Mucosa of descending colon (tissue), 3 donors: ENCODE measurements around the gene FRA10AC1. TPM values are rescaled to one million over a fixed set of nuclear protein-coding genes. Genes with fewer than 3 reads are reported as not detected.
"Not testable (repeated sequence)": the region's sequence is repeated elsewhere in the genome, so short reads cannot be mapped to it uniquely, and the experiment has no call there.

Experiments
- ATAC-seq: fragments of 200-7000 bp; cut with Tn5 transposase; one replicate; pipeline ENCODE4 v1.9.1; 2020; ENCODE audit warnings: mild to moderate bottlenecking, moderate library complexity
- DNase-seq, 3 donors: peaks; one replicate each; pipeline ENCODE4 v3.0.0-alpha.2; 2020
- H3K36me3 ChIP-seq: fragments of 200-600 bp; one replicate; pipeline ENCODE4 v1.8.0; 2021; ENCODE audit warnings: low read depth, mild to moderate bottlenecking
- H3K4me1 ChIP-seq: fragments of 200-600 bp; one replicate; pipeline ENCODE4 v1.8.0; 2021; ENCODE audit warnings: low read depth, mild to moderate bottlenecking
- H3K4me3 ChIP-seq: fragments of 200-600 bp; one replicate; pipeline ENCODE4 v1.8.0; 2021; ENCODE audit warnings: mild to moderate bottlenecking
- H3K9me3 ChIP-seq: fragments of 200-600 bp; one replicate; pipeline ENCODE4 v1.8.0; 2021; ENCODE audit warnings: mild to moderate bottlenecking
- intact Hi-C, 2 donors: fragments of 100-400 bp; cut with DNase I in 1 of 2; cut with micrococcal nuclease in 1 of 2; formaldehyde crosslinking; loops; one replicate each; pipeline versions ENCODE4 v1.11.0 to v1.11.1; 2022; cut with DNase I, micrococcal nuclease
- total RNA-seq, 3 donors: library from RNA; stranded (reverse); fragmentation: NEBNext Ultra II Directional in 2 of 3; extraction: Animal tissue kit (Norgen Biotek cat#: 25700) in 2 of 3; gene quantifications; one replicate each; pipeline versions ENCODE4 v1.2.1 to v1.2.4, GENCODE V29; 2021 to 2023
- TF ChIP-seq, protein P1 (sequence below): fragments of 200-600 bp; IDR thresholded peaks from one replicate; pipeline ENCODE4 v1.8.0; 2022; ENCODE audit warnings: antibody characterized with exemption, mild to moderate bottlenecking
- donor health status: DM: no; HTN: no; CAD: no; lungs with moderate emphysema.
- donor health status: DM: no; HTN: no; CAD: no.
- donor health status: DM: no; HTN: yes; CAD: no.

The FRA10AC1 gene
- total RNA-seq, 3 donors from 2014 or later = 11.4 to 16.8 (median 15.3) TPM

DNA sequence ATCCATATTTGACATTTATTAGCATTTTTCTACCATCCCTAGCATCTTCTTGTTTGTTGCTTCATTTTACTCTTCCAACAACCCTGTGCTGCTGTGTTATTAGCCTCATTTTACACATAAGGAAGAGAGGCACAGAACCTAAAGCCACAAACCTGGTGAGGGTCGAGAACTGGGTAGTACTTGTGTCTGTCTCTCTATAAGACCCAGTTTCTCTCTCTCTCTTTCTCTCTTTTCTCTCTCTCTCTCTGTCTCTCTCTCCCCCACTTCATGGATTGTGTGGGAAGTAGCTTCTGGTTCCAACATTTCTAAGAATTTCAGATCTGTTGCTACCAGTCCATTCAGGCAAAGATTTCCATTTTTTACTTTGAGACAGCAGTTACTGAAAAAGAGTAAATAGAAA is 1.4 kb upstream of the FRA10AC1 start:
- H3K9me3 ChIP-seq = no peaks in the 10 kb centered on the region
- peaks cover 10% of the 10 kb centered on the region for H3K4me1 ChIP-seq
- H3K4me3 ChIP-seq = no peak overlapping the region
- TF ChIP-seq, protein P1, sequence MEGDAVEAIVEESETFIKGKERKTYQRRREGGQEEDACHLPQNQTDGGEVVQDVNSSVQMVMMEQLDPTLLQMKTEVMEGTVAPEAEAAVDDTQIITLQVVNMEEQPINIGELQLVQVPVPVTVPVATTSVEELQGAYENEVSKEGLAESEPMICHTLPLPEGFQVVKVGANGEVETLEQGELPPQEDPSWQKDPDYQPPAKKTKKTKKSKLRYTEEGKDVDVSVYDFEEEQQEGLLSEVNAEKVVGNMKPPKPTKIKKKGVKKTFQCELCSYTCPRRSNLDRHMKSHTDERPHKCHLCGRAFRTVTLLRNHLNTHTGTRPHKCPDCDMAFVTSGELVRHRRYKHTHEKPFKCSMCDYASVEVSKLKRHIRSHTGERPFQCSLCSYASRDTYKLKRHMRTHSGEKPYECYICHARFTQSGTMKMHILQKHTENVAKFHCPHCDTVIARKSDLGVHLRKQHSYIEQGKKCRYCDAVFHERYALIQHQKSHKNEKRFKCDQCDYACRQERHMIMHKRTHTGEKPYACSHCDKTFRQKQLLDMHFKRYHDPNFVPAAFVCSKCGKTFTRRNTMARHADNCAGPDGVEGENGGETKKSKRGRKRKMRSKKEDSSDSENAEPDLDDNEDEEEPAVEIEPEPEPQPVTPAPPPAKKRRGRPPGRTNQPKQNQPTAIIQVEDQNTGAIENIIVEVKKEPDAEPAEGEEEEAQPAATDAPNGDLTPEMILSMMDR = no peak
- no peaks in the 10 kb centered on the region for H3K36me3 ChIP-seq
- intact Hi-C loops = loop anchor here in 1 of 2 donors (10.0 kb wide), 1 partner anchor 111 kb away; no protein-coding TSS in a partner anchor
- DNase-seq = no peak
- no peak for ATAC-seq

DNA sequence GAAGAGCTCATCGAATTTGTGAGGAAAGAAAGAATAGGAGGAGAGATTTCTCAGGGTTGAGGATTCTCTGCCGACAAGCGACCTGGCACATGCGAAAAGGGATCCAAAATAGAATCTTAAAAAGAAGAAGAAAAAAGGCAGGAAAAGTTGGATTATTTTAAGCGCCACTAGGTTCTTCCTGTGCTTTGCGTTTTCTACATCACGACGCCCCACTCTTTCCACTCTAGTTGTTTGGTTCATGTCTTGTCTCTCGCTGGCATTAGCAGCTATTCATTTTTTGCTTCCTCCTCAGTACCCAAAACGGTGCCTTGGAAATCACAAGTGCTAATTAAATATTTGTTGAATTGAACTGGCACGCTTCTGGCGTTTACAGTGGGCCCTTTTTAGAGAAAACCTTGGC is 674 bp upstream of the FRA10AC1 start:
- intact Hi-C loops = loop anchor here in 1 of 2 donors (10.0 kb wide), 1 partner anchor 112 kb away; no protein-coding TSS in a partner anchor
- H3K9me3 ChIP-seq = no peaks in the 10 kb centered on the region
- H3K4me1 ChIP-seq = peaks cover 10% of the 10 kb centered on the region
- H3K36me3 ChIP-seq = no peaks in the 10 kb centered on the region
- H3K4me3 ChIP-seq = no peak overlapping the region
- TF ChIP-seq, protein P1 = no peak
- DNase-seq (peak in 1 of 3 donors; percentile 15), ATAC-seq (no peak)

DNA sequence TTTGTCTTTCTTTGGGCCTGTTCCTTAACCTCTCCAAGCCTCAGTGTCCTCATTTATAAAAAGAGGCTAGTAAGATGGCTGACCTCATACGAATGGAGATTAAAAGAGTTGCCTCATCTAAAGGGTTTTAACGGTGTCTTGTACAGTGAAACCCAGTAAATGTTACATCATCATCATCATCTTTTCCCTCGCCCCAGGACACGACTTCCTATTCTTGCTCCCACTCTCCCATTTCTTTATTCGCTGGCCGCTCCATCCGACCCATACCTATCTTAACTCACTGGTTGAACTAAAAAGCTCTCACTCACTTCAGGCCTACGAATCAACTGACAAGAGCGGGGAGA is 554 bp downstream of the FRA10AC1 start:
- peak in 1 of 3 donors; percentile 18 for DNase-seq
- TF ChIP-seq, protein P1 = no peak
- ATAC-seq = peak; percentile 5
- intact Hi-C loops = loop anchor here in 1 of 2 donors (10.0 kb wide), 1 partner anchor 113 kb away; no protein-coding TSS in a partner anchor
- Histone ChIP-seq H3K4me1 (peaks cover 10% of the 10 kb centered on the region), H3K9me3 (no peaks in the 10 kb centered on the region), H3K4me3 (peak overlapping the region; percentile 55), H3K36me3 (no peaks in the 10 kb centered on the region)

DNA sequence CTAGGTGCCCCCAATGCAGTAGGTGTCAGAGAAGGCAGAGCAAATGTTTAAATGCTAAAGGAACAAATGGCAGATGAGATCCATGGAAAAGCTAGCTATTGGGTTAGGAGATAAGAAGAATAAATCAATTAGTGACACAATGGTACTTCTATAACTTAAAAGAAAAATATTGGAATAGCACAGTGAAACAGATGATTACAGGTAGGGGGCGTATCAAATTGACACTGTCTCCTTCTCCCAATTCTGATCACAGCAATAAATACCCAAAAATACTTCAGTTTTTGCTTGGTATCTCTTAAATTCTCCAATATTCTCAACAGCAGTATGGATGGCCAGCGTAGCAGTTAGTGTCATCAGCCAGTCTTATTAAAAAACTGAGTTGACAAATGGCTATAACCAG is 5.2 kb downstream of the FRA10AC1 start:
- no peaks in the 10 kb centered on the region for H3K36me3 ChIP-seq
- no peak overlapping the region for H3K4me3 ChIP-seq
- H3K9me3 ChIP-seq = no peaks in the 10 kb centered on the region
- ATAC-seq (no peak), DNase-seq (no peak)
- TF ChIP-seq, protein P1 = no peak
- peaks cover 4% of the 10 kb centered on the region for H3K4me1 ChIP-seq
- intact Hi-C loops = no loop called here

DNA sequence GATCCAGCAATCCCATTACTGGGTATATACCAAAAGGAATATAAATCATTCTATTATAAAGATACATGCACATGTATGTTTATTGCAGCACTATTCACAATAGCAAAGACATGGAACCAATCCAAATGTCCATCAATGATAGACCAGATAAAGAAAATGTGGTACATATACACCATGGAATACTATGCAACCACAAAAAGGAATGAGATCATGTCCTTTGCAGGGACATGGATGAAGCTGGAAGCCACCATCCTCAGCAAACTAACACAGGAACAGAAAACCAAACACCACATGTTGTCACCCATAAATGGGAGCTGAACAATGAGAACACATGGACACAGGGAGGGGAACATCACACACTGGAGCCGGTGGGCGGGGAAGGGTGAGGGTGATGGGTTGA is 5.8 kb downstream of the FRA10AC1 start:
- H3K4me3 ChIP-seq, ATAC-seq, H3K4me1 ChIP-seq, H3K36me3 ChIP-seq, H3K9me3 ChIP-seq, DNase-seq, intact Hi-C loops: not testable (repeated sequence)

DNA sequence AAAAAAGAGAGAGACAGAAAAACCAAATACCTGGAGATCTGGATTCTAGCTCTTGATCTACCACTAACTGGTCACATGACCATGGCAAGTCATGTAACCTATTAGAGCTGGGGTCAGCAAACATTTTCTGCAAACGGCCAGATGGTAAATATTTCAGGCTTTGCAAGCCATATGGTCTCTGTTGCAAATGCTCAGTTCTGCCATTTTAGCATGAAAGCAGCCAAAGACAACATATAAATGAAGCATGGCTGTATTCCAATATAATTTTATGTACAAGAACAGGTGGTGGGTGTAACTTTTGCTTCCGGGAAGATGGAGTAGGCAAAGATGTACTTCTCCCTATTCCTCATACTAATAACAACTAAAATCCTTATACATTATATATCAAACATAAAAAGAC is 6.7 kb downstream of the FRA10AC1 start:
- TF ChIP-seq, protein P1 = no peak
- no peaks in the 10 kb centered on the region for H3K9me3 ChIP-seq
- H3K36me3 ChIP-seq = no peaks in the 10 kb centered on the region
- H3K4me1 ChIP-seq = no peaks in the 10 kb centered on the region
- ATAC-seq (peak; percentile 45), DNase-seq (peak in 1 of 3 donors; percentile 12)
- no peak overlapping the region for H3K4me3 ChIP-seq
- intact Hi-C loops = no loop called here
